Measurements from ENCODE around the gene ERAP2. TPM values are rescaled to one million over a fixed set of nuclear protein-coding genes. Genes with fewer than 3 reads are reported as not detected.

ERAP2 gene
- total RNA-seq, 1 donor from 2014 or later = 45.6 TPM

- TF ChIP-seq, protein P1, sequence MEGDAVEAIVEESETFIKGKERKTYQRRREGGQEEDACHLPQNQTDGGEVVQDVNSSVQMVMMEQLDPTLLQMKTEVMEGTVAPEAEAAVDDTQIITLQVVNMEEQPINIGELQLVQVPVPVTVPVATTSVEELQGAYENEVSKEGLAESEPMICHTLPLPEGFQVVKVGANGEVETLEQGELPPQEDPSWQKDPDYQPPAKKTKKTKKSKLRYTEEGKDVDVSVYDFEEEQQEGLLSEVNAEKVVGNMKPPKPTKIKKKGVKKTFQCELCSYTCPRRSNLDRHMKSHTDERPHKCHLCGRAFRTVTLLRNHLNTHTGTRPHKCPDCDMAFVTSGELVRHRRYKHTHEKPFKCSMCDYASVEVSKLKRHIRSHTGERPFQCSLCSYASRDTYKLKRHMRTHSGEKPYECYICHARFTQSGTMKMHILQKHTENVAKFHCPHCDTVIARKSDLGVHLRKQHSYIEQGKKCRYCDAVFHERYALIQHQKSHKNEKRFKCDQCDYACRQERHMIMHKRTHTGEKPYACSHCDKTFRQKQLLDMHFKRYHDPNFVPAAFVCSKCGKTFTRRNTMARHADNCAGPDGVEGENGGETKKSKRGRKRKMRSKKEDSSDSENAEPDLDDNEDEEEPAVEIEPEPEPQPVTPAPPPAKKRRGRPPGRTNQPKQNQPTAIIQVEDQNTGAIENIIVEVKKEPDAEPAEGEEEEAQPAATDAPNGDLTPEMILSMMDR (conservative IDR thresholded peaks at IDR 0.05; ENCODE audit: low read depth, low read length) = no peak
- H3K4me3 ChIP-seq (ENCODE audit: low read depth, low read length) = no peak overlapping the region
- no peak for DNase-seq (ENCODE audit: low read depth)
Measured at GRCh38 chr5:96880444-96881164, 4.3 kb downstream of the ERAP2 start.

- no peak overlapping the region for H3K4me3 ChIP-seq (ENCODE audit: low read depth, low read length)
- TF ChIP-seq, protein P1 (conservative IDR thresholded peaks at IDR 0.05; ENCODE audit: low read depth, low read length) = no peak
- DNase-seq (ENCODE audit: low read depth) = peak; percentile 49
Measured at GRCh38 chr5:96881511-96882115, 5.3 kb downstream of the ERAP2 start.

DNA sequence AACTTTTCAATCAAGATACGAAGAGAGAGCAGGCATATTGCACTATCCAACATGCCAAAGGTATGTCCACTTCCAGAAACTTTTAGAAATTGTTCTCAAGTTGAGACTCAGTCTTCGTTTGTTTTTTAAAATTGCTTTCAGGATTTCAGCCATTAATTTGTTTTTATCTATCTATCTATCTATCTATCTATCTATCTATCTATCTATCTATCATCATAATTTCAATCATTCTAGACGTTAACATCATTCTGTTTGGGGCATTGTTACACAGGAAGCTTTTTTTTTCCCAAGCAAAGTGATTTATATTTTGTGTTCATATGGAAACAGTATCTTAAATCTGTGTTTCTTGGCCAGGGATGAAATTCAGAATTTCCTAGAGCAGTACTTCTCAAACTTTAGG lies 7.6 kb downstream of the ERAP2 start:
- no peak overlapping the region for H3K4me3 ChIP-seq (ENCODE audit: low read depth, low read length)
- DNase-seq (ENCODE audit: low read depth) = no peak
- TF ChIP-seq, protein P1 (conservative IDR thresholded peaks at IDR 0.05; ENCODE audit: low read depth, low read length) = no peak

DNA sequence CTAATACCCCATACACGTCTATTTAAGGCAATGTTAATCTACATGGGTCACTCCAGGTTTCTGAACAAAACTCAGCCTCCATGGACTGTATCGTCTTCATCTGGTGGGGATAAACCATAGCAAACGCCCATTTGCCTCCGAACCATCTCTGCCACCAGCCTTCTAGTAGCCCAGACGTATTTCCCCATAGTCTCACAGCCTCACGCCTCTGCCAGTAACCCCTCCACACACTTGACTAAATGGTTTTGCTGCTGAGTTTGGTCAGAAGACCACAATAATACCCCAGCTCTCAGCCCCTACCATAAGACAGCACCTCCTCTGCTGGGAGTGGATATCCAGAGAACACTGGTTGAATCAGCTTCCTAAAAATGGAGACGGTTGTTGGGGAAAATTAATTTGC lies 8.7 kb downstream of the ERAP2 start:
- no peak for DNase-seq (ENCODE audit: low read depth)
- TF ChIP-seq, protein P1 (conservative IDR thresholded peaks at IDR 0.05; ENCODE audit: low read depth, low read length) = no peak

GRCh38 chr5:96885518-96886338 lies 9.4 kb downstream of the ERAP2 start:
- TF ChIP-seq, protein P1 (conservative IDR thresholded peaks at IDR 0.05; ENCODE audit: low read depth, low read length) = no peak
- no peak overlapping the region for H3K4me3 ChIP-seq (ENCODE audit: low read depth, low read length)
- DNase-seq (ENCODE audit: low read depth) = peak; percentile 65

More for the DNA sequence above, 8.7 kb downstream of the ERAP2 start:
- H3K4me3 ChIP-seq (ENCODE audit: low read depth, low read length) = no peak overlapping the region

DNA sequence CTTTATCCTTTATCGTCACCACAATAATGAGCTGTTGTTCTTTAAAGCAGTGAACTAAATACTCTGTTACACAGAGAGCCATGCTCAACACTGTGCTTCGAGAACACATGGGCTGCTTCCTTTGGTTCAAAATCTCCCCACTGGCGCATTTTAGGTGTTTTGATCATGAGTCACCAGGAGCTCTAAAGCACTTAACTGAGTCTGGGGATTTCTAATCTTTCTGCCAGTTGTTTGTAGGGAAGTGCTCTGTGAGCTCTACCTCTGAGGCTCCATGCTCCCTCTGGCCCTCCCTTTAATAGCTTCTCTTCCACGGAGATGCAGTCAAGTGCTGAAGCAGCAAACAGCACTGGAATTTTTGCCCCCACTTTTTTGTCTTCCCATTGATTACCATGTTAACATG lies 17.0 kb downstream of the ERAP2 start:
- no peak overlapping the region for H3K4me3 ChIP-seq (ENCODE audit: low read depth, low read length)
- TF ChIP-seq, protein P1 (conservative IDR thresholded peaks at IDR 0.05; ENCODE audit: low read depth, low read length) = no peak
- peak; percentile 89 for DNase-seq (ENCODE audit: low read depth)
